IMR-90 (cell line): ENCODE results near the gene PPARG. TPM values are rescaled to one million over a fixed set of nuclear protein-coding genes. Genes with fewer than 3 reads are reported as not detected.

Experiments used
- ATAC-seq: fragments of 200-7000 bp; cut with Tn5 transposase; 2 replicates; pipeline ENCODE4 v1.9.1; 2020; ENCODE audit warnings: low read depth, mild to moderate bottlenecking, moderate library complexity
- BruUV-seq: library from RNA; stranded (reverse); fragments of 400-500 nt; replicated peaks from 2 replicates; lab custom pipeline; 2021; lab: Mats Ljungman, UMichigan
- CTCF ChIA-PET: fragments of 300-600 bp; formaldehyde crosslinking; extraction: SDS; loops from one replicate; lab custom pipeline; 2021; ENCODE audit warnings: antibody characterized with exemption; lab: Yijun Ruan, JAX
- POLR2A ChIA-PET: fragments of 300-600 bp; sonication (Branson Sonifier 250); formaldehyde crosslinking; loops from one replicate; lab custom pipeline; 2022; ENCODE audit warnings: antibody characterized with exemption; ENCODE audit not compliant: unreplicated experiment; lab: Charles Lee
- DNase-seq: peaks from one replicate; pipeline ENCODE4 v3.0.0; 2013
- H2AFZ ChIP-seq: replicated peaks from 2 replicates; pipeline ENCODE3; 2013; ENCODE audit warnings: low read length, mild to moderate bottlenecking; ENCODE audit not compliant: poor library complexity
- H2AK5ac ChIP-seq: 2 replicates; pipeline ENCODE4 v1.6.1; 2013; ENCODE audit warnings: low read depth, low read length, inconsistent platforms
- H2AK9ac ChIP-seq: replicated peaks from 2 replicates; pipeline ENCODE3; 2013; ENCODE audit warnings: mild to moderate bottlenecking, low read depth, low read length, moderate library complexity; ENCODE audit not compliant: poor library complexity
- H2BK120ac ChIP-seq: 2 replicates; pipeline ENCODE4 v1.6.1; 2013; ENCODE audit warnings: low read depth, low read length, inconsistent platforms
- H2BK15ac ChIP-seq: 3 replicates; pipeline ENCODE4 v1.6.1; 2013; ENCODE audit warnings: low read depth, low read length, inconsistent platforms
- H2BK20ac ChIP-seq: 2 replicates; pipeline ENCODE4 v1.6.1; 2013; ENCODE audit warnings: low read depth, mild to moderate bottlenecking, inconsistent platforms, low read length, moderate library complexity
- H2BK5ac ChIP-seq: 2 replicates; pipeline ENCODE4 v1.6.1; 2013; ENCODE audit warnings: mild to moderate bottlenecking, low read depth, low read length, inconsistent platforms; ENCODE audit not compliant: poor library complexity, severe bottlenecking
- H3K14ac ChIP-seq: replicated peaks from 2 replicates; pipeline ENCODE4 v1.6.1; 2013; ENCODE audit warnings: low read depth, low read length, inconsistent platforms
- H3K18ac ChIP-seq: 2 replicates; pipeline ENCODE4 v1.6.1; 2013; ENCODE audit warnings: low read depth, low read length, control low read depth
- H3K23ac ChIP-seq: 2 replicates; pipeline ENCODE4 v1.6.1; 2013; ENCODE audit warnings: low read depth, low read length, inconsistent platforms
- H3K27ac ChIP-seq: 2 replicates; pipeline ENCODE4 v1.5.1; 2013; ENCODE audit warnings: mild to moderate bottlenecking, control low read depth, low read length; ENCODE audit not compliant: insufficient read depth
- H3K27me3 ChIP-seq: 2 replicates; pipeline ENCODE4 v1.6.1; 2013; ENCODE audit warnings: low read length; ENCODE audit not compliant: control insufficient read depth, insufficient read depth
- H3K36me3 ChIP-seq: 2 replicates; pipeline ENCODE4 v1.6.1; 2013; ENCODE audit warnings: low read length, mixed read lengths; ENCODE audit not compliant: control insufficient read depth, insufficient read depth
- H3K4ac ChIP-seq: 2 replicates; pipeline ENCODE4 v1.6.1; 2013; ENCODE audit warnings: low read depth, low read length, inconsistent platforms
- H3K4me1 ChIP-seq: 2 replicates; pipeline ENCODE4 v1.6.1; 2013; ENCODE audit warnings: low read length, mixed read lengths; ENCODE audit not compliant: control insufficient read depth, insufficient read depth
- H3K4me2 ChIP-seq: 2 replicates; pipeline ENCODE4 v1.6.1; 2013; ENCODE audit warnings: low read depth, mild to moderate bottlenecking, control low read depth, low read length, moderate library complexity
- H3K4me3 ChIP-seq: 2 replicates; pipeline ENCODE4 v1.5.1; 2013; ENCODE audit warnings: low read depth, mild to moderate bottlenecking, control low read depth, low read length, moderate library complexity; ENCODE audit not compliant: insufficient read depth
- H3K56ac ChIP-seq: 2 replicates; pipeline ENCODE4 v1.6.1; 2013; ENCODE audit warnings: low read length, inconsistent platforms; ENCODE audit not compliant: insufficient read depth; ENCODE audit errors: extremely low read depth
- H3K79me1 ChIP-seq, 2 experiments: 2 replicates each; pipeline ENCODE4 v1.6.1; 2013; ENCODE audit warnings: low read length in 2 of 2, inconsistent platforms in 1 of 2, low read depth in 1 of 2
- H3K9ac ChIP-seq: 2 replicates; pipeline ENCODE4 v1.6.1; 2013; ENCODE audit warnings: low read depth, low read length, control low read depth
- H3K9me1 ChIP-seq: 2 replicates; pipeline ENCODE4 v1.6.1; 2013; ENCODE audit warnings: low read length, inconsistent platforms; ENCODE audit not compliant: insufficient read depth
- H3K9me3 ChIP-seq: 2 replicates; pipeline ENCODE4 v1.6.1; 2013; ENCODE audit warnings: low read length; ENCODE audit not compliant: control insufficient read depth, insufficient read depth
- H4K20me1 ChIP-seq: 2 replicates; pipeline ENCODE4 v1.6.1; 2013; ENCODE audit warnings: low read length, inconsistent platforms; ENCODE audit not compliant: insufficient read depth
- H4K5ac ChIP-seq: 2 replicates; pipeline ENCODE4 v1.6.1; 2013; ENCODE audit warnings: mild to moderate bottlenecking, low read depth, low read length, control low read depth
- H4K8ac ChIP-seq, 2 experiments: 2 replicates each; pipeline ENCODE4 v1.6.1; 2013; ENCODE audit warnings: low read depth in 2 of 2, low read length in 2 of 2, control low read depth in 1 of 2, inconsistent platforms in 1 of 2
- H4K91ac ChIP-seq: 2 replicates; pipeline ENCODE4 v1.6.1; 2013; ENCODE audit warnings: low read depth, low read length, inconsistent platforms; ENCODE audit not compliant: insufficient read depth
- BHLHE40 ChIP-seq: fragments of 150-350 bp; IDR thresholded peaks from 2 replicates; pipeline ENCODE4 v1.6.1; 2016; ENCODE audit warnings: mild to moderate bottlenecking, low read depth, low read length
- CEBPB ChIP-seq: IDR thresholded peaks from 2 replicates; pipeline ENCODE4 v1.6.1; 2012; ENCODE audit warnings: low read depth, low read length, improper control_type of control experiment
- CHD1 ChIP-seq: IDR thresholded peaks from 2 replicates; pipeline ENCODE4 v1.6.1; 2012; ENCODE audit warnings: low read depth, low read length, improper control_type of control experiment
- MAZ ChIP-seq: IDR thresholded peaks from 2 replicates; pipeline ENCODE4 v1.6.1; 2012; ENCODE audit warnings: low read depth, mild to moderate bottlenecking, low read length, improper control_type of control experiment, moderate library complexity, borderline replicate concordance
- NFE2L2 ChIP-seq: fragments of 150-350 bp; IDR thresholded peaks from 2 replicates; pipeline ENCODE4 v1.6.1; 2016; ENCODE audit warnings: low read depth, mild to moderate bottlenecking, low read length
- POLR2A ChIP-seq: IDR thresholded peaks from 2 replicates; pipeline ENCODE4 v1.6.1; 2012; ENCODE audit warnings: mild to moderate bottlenecking, low read depth, low read length
- RAD21 ChIP-seq: IDR thresholded peaks from 2 replicates; pipeline ENCODE4 v1.6.1; 2012; ENCODE audit warnings: low read length, improper control_type of control experiment
- RCOR1 ChIP-seq: IDR thresholded peaks from 2 replicates; pipeline ENCODE4 v1.6.1; 2012; ENCODE audit warnings: mild to moderate bottlenecking, low read length, improper control_type of control experiment; ENCODE audit not compliant: insufficient replicate concordance
- RFX5 ChIP-seq: IDR thresholded peaks from 2 replicates; pipeline ENCODE4 v1.8.0; 2012; ENCODE audit warnings: low read depth, mild to moderate bottlenecking, low read length, moderate library complexity
- SMC3 ChIP-seq: fragments of 150-350 bp; IDR thresholded peaks from 2 replicates; pipeline ENCODE4 v1.6.1; 2016; ENCODE audit warnings: low read depth, mild to moderate bottlenecking, antibody characterized with exemption, low read length, moderate library complexity
- USF2 ChIP-seq: fragments of 150-350 bp; IDR thresholded peaks from 2 replicates; pipeline ENCODE4 v1.6.1; 2017; ENCODE audit warnings: mild to moderate bottlenecking, antibody characterized with exemption, low read length, low read depth
- WGBS, 2 experiments: methylation state at CpG; one replicate each; pipeline versions ENCODE4 v1.1.5 to v1.1.7; 2013; ENCODE audit warnings: missing lambda C conversion rate in 2 of 2; ENCODE audit not compliant: insufficient read length in 1 of 2; ENCODE audit errors: extremely low coverage in 2 of 2; 5-methylcytosine and 5-hydroxymethylcytosine counted together
- dilution Hi-C: fragments of 300-500 bp; cut with HindIII; formaldehyde crosslinking; loops from one replicate; pipeline ENCODE4 v1.14.3; 2018; ENCODE audit warnings: low sequenced_read_pairs; ENCODE audit not compliant: unreplicated experiment
- in situ Hi-C: fragments of 300-500 bp; cut with MboI; formaldehyde crosslinking; loops from 3 replicates; pipeline ENCODE4 v1.14.3; 2019; ENCODE audit warnings: low sequenced_read_pairs, inconsistent platforms, mixed read lengths
- intact Hi-C: fragments of 100-400 bp; cut with micrococcal nuclease; formaldehyde crosslinking; loops from 2 replicates; pipeline ENCODE4 v1.10.0; 2022
- polyA plus RNA-seq, 3 experiments: library from polyadenylated mRNA; depleted of rRNA; stranded (reverse); fragments of >200 nt; gene quantifications; 2 replicates each; pipeline ENCODE4 v1.2.3, GENCODE V29; 2012; ENCODE audit warnings: low replicate concordance in 1 of 3
- total RNA-seq: library from RNA; depleted of rRNA; stranded (reverse); fragments of >200 nt; gene quantifications from 2 replicates; pipeline ENCODE4 v1.2.3, GENCODE V29; 2012
- TF ChIP-seq, protein P1 (sequence below): conservative IDR thresholded peaks from 2 replicates; pipeline ENCODE4 v1.5.1; 2012; ENCODE audit warnings: mild to moderate bottlenecking, low read depth, low read length, improper control_type of control experiment

PPARG gene
- total and polyA plus RNA-seq, 2 of the 4 experiments (the other 2 are of a cell fraction): 11.2 to 23.8 TPM

GRCh38 chr3:12349895-12350811, 61.3 kb downstream of the PPARG start (continued):
- no peak for TF ChIP-seq SMC3

DNA sequence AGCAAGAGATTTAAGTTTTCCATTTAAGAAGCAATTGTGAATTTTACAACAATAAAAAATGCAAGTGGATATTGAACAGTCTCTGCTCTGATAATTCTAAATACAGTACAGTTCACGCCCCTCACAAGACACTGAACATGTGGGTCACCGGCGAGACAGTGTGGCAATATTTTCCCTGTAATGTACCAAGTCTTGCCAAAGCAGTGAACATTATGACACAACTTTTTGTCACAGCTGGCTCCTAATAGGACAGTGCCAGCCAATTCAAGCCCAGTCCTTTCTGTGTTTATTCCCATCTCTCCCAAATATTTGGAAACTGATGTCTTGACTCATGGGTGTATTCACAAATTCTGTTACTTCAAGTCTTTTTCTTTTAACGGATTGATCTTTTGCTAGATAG, 62.3 kb downstream of the PPARG start:
- Histone ChIP-seq H2BK20ac (no peak overlapping the region), H3K79me1 (0 out of 4 replicates have a peak, but pooled peaks cover 0 to 6% of the 10 kb centered on the region in 2 experiments), H2BK5ac (no peak overlapping the region), H4K5ac (no peak overlapping the region), H3K9me3 (no peaks in the 10 kb centered on the region), H2BK120ac (no peak overlapping the region), H3K14ac (no peak overlapping the region), H2AK9ac (no peak overlapping the region), H3K27ac (no peak overlapping the region), H4K8ac (no peak overlapping the region), H4K91ac (no peak overlapping the region), H3K4me2 (no peak overlapping the region), H3K27me3 (no peaks in the 10 kb centered on the region), H2AK5ac (0 out of 2 replicates have a peak overlapping the region, but pooled peaks have one; percentile 43), H2AFZ (no peak overlapping the region), H3K36me3 (no peaks in the 10 kb centered on the region), H3K56ac (no peak overlapping the region), H3K18ac (no peak overlapping the region), H3K4ac (no peak overlapping the region), H2BK15ac (no peak overlapping the region), H3K4me3 (no peak overlapping the region), H3K9me1 (no peaks in the 10 kb centered on the region; the same call in 1 of the 2 replicates), H3K9ac (no peak overlapping the region), H3K23ac (no peak overlapping the region), H3K4me1 (peaks cover 2% of the 10 kb centered on the region), H4K20me1 (no peaks in the 10 kb centered on the region)
- ChIA-PET POLR2A (no interaction called here), CTCF (no interaction called here)
- in situ Hi-C loops (no loop called here), dilution Hi-C loops (no loop called here), intact Hi-C loops (no loop called here)
- no TSS peak for BruUV-seq
- WGBS, 2 experiments: 100% methylated on average over 3 of the region's 4 CpGs; no CpG with 5 or more reads in 1 of the 2 experiments
- DNase-seq (no peak), ATAC-seq (no peak; the same call in 1 of the 2 replicates)
- TF ChIP-seq CEBPB (no peak), BHLHE40 (no peak), SMC3 (no peak), RFX5 (no peak), MAZ (no peak), USF2 (no peak), NFE2L2 (no peak), CHD1 (no peak), RAD21 (no peak), RCOR1 (no peak), POLR2A (no peak)
- TF ChIP-seq, protein P1, sequence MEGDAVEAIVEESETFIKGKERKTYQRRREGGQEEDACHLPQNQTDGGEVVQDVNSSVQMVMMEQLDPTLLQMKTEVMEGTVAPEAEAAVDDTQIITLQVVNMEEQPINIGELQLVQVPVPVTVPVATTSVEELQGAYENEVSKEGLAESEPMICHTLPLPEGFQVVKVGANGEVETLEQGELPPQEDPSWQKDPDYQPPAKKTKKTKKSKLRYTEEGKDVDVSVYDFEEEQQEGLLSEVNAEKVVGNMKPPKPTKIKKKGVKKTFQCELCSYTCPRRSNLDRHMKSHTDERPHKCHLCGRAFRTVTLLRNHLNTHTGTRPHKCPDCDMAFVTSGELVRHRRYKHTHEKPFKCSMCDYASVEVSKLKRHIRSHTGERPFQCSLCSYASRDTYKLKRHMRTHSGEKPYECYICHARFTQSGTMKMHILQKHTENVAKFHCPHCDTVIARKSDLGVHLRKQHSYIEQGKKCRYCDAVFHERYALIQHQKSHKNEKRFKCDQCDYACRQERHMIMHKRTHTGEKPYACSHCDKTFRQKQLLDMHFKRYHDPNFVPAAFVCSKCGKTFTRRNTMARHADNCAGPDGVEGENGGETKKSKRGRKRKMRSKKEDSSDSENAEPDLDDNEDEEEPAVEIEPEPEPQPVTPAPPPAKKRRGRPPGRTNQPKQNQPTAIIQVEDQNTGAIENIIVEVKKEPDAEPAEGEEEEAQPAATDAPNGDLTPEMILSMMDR: no peak
